Measurements from ENCODE around the gene PPP1R2. TPM values are rescaled to one million over a fixed set of nuclear protein-coding genes. Genes with fewer than 3 reads are reported as not detected.

The PPP1R2 gene
- total RNA-seq = 88.6 TPM

GRCh38 chr3:195542698-195543499 lies at the start of gene PPP1R2:
Gene PPP1R2, minus strand, starts transcription at chr3:195543325. Its CDS starts 300 bp downstream, at chr3:195543025.

GRCh38 chr3:195583831-195584542 lies 40.9 kb upstream of the PPP1R2 start, which contains the start of gene APOD:
Gene APOD, minus strand, starts transcription at chr3:195583940. Its CDS starts 4,479 bp downstream, at chr3:195579461.

Small RNA genes lying within 50 kb of the gene (small RNA-seq; reads per million reads assigned to genes)
- not detected for gene RN7SL73P (ENCODE audit: low replicate concordance)
- gene RNU6ATAC24P (ENCODE audit: low replicate concordance) = not detected

Other genes starting within 250 kb of the PPP1R2 start
- gene ACAP2, start 100.3 kb downstream of the PPP1R2 start, total RNA-seq = 69.0 TPM
- 9.4 TPM for gene APOD, start 40.6 kb upstream of the PPP1R2 start, total RNA-seq
- gene MUC20, start 177.7 kb upstream of the PPP1R2 start, total RNA-seq = 36.7 TPM